Activated CD8-positive, alpha-beta T cell treated with anti-CD3 and anti-CD28 coated beads for 36 hours (primary cell): Measurements from ENCODE around the gene MICA. TPM values are rescaled to one million over a fixed set of nuclear protein-coding genes. Genes with fewer than 3 reads are reported as not detected.
"Not testable (repeated sequence)": the region's sequence is repeated elsewhere in the genome, so short reads cannot be mapped to it uniquely, and the experiment has no call there.

Experiments used
- ATAC-seq: fragments of 200-7000 bp; cut with Tn5 transposase; one replicate; pipeline ENCODE4 v1.10.0; 2021; ENCODE audit warnings: mild to moderate bottlenecking, moderate library complexity
- CTCF ChIA-PET: fragments of 350-600 bp; sonication (Branson Sonifier 250); formaldehyde crosslinking; loops from one replicate; lab custom pipeline; 2021; ENCODE audit warnings: antibody characterized with exemption; lab: Charles Lee
- POLR2A ChIA-PET: fragments of 350-600 bp; sonication (Branson Sonifier 250); formaldehyde crosslinking; loops from one replicate; lab custom pipeline; 2021; ENCODE audit warnings: antibody characterized with exemption; lab: Charles Lee
- DNase-seq: peaks from one replicate; pipeline ENCODE4 v3.0.0-alpha.2; 2020
- H3K27ac Mint-ChIP-seq: one replicate; pipeline ENCODE4 v1.8.0; 2021; ENCODE audit warnings: mild to moderate bottlenecking, mixed read lengths
- H3K27me3 Mint-ChIP-seq: one replicate; pipeline ENCODE4 v1.8.0; 2021; ENCODE audit warnings: mixed read lengths
- H3K36me3 Mint-ChIP-seq: one replicate; pipeline ENCODE4 v1.8.0; 2021; ENCODE audit warnings: low read depth, mixed read lengths
- H3K4me1 Mint-ChIP-seq: one replicate; pipeline ENCODE4 v1.8.0; 2021; ENCODE audit warnings: low read depth, mixed read lengths
- H3K4me3 Mint-ChIP-seq: one replicate; pipeline ENCODE4 v1.8.0; 2021; ENCODE audit warnings: mild to moderate bottlenecking, moderate library complexity, mixed read lengths
- H3K9me3 Mint-ChIP-seq: one replicate; pipeline ENCODE4 v1.8.0; 2021; ENCODE audit warnings: mixed read lengths
- intact Hi-C: fragments of 100-400 bp; cut with micrococcal nuclease; formaldehyde crosslinking; loops from one replicate; pipeline ENCODE4 v1.10.0; 2022
- total RNA-seq, 2 experiments: library from RNA; stranded (reverse); gene quantifications; one replicate each; pipeline ENCODE4 v1.2.3, GENCODE V29; 2021
- TF ChIP-seq, protein P1 (sequence below): fragments of 200-600 bp; IDR thresholded peaks from one replicate; pipeline ENCODE4 v1.8.0; 2022; ENCODE audit warnings: antibody characterized with exemption, mild to moderate bottlenecking

Gene MICA
- total RNA-seq, 2 experiments from 2014 or later, result 5.6 to 6.0 TPM

DNA sequence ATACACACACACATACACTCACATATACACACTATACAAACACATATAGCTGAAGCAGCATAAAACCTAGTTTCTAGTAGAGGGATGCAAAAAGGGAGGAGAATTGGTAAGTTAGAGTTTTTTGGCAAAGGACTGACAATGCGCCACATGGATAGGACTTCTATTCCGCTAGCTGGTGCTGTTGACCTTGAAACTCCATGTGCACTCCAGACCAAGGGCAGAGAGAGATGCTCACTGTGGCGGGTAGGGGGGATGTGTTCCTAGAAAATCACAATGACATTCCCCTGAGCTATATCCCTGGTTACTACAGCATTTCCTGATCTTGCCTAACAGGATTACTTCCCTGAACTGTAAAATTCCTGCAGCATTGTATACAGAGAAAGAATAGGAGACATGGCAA, 19.2 kb downstream of the MICA start:
- no peak for DNase-seq
- ChIA-PET CTCF (no interaction called here), POLR2A (no interaction called here)
- intact Hi-C loops, result no loop called here
- Mint-ChIP-seq H3K4me1 (peaks cover 1% of the 10 kb centered on the region), H3K9me3 (no peaks in the 10 kb centered on the region), H3K27me3 (no peaks in the 10 kb centered on the region), H3K36me3 (peaks cover 6% of the 10 kb centered on the region), H3K4me3 (no peak overlapping the region), H3K27ac (no peak overlapping the region)
- TF ChIP-seq, protein P1, sequence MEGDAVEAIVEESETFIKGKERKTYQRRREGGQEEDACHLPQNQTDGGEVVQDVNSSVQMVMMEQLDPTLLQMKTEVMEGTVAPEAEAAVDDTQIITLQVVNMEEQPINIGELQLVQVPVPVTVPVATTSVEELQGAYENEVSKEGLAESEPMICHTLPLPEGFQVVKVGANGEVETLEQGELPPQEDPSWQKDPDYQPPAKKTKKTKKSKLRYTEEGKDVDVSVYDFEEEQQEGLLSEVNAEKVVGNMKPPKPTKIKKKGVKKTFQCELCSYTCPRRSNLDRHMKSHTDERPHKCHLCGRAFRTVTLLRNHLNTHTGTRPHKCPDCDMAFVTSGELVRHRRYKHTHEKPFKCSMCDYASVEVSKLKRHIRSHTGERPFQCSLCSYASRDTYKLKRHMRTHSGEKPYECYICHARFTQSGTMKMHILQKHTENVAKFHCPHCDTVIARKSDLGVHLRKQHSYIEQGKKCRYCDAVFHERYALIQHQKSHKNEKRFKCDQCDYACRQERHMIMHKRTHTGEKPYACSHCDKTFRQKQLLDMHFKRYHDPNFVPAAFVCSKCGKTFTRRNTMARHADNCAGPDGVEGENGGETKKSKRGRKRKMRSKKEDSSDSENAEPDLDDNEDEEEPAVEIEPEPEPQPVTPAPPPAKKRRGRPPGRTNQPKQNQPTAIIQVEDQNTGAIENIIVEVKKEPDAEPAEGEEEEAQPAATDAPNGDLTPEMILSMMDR, result no peak
- ATAC-seq, result no peak

DNA sequence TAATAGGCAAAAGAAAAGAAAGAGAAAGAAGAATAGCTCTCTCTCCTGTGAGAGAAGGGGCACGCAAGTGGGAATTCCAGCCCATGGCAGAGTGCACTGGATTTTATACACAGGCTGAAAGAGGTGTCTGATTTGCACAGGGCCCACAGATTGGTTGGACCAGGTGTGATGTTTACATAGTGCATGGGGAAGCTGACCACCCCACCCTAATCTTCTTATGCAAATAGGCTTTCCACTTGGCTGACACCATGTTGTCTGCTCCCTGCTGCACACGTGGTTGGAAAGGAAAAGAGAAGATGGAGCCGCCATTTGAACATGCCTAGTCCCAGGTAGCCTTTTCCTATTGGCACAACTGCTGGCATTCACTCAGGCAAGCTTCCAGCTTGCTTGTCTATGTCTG, 20.2 kb downstream of the MICA start:
- TF ChIP-seq, protein P1, result no peak

DNA sequence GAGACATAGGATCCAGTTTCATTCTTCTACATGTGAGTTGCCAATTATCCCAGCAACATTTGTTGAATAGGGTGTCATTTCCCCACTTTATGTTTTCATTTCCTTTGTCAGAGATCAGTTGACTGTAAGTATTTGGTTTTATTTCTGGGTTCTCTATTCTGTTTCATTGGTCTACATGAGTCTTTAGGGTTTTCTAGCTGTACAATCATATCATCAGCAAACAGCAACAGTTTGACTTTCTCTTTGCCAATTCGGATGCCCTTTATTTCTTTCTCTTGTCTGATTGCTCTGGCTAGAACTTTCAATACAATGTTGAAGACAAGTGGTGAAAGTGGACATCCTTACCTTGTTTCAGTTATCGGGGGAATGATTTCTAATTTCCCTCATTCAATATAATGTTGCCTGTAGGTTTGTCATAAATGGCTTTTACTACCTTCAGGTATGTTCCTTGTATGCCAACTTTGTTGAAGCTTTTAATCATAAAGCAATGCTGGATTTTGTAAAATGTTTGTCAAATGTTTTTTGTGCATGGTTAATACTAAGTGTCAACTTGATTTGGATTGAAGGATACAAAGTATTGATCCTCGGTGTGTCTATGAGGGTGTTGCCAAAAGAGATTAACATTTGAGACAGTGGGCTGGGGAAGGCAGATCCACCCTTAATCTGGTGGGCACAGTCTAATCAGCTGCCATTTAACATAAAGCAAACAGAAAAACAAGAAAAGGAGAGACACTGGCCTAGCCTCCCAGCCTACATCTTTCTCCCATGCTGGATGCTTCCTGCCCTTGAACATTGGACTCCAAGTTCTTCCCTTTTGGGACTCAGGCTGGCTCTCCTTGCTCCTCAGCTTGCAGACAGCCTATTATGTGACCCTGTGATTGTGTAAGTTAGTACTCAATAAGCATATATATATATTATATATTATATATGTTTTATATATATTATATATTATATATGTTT, 23.3 kb downstream of the MICA start:
- no peaks in the 10 kb centered on the region for H3K27me3 Mint-ChIP-seq
- peaks cover 6% of the 10 kb centered on the region for H3K9me3 Mint-ChIP-seq
- TF ChIP-seq, protein P1, result no peak
- H3K4me3 Mint-ChIP-seq, result no peak overlapping the region
- ATAC-seq (no peak), DNase-seq (no peak)
- H3K4me1 Mint-ChIP-seq, result no peaks in the 10 kb centered on the region
- intact Hi-C loops, result no loop called here
- POLR2A ChIA-PET, result no interaction called here
- no peaks in the 10 kb centered on the region for H3K36me3 Mint-ChIP-seq
- CTCF ChIA-PET, result interaction anchor here (0.8 kb wide), 1 partner anchor 15 kb away, joined by 4 read pairs; no protein-coding TSS in a partner anchor
- H3K27ac Mint-ChIP-seq, result no peak overlapping the region

More for the DNA sequence above, 20.2 kb downstream of the MICA start:
- no peak for ATAC-seq
- Mint-ChIP-seq H3K9me3 (no peaks in the 10 kb centered on the region), H3K4me3 (no peak overlapping the region), H3K27me3 (no peaks in the 10 kb centered on the region), H3K27ac (no peak overlapping the region), H3K4me1 (peaks cover 1% of the 10 kb centered on the region), H3K36me3 (peaks cover 2% of the 10 kb centered on the region)
- DNase-seq, result no peak
- intact Hi-C loops, result no loop called here
- CTCF ChIA-PET, result no interaction called here
- POLR2A ChIA-PET, result interaction anchor here (0.7 kb wide), 1 partner anchor 136 kb away, joined by 3 read pairs; no protein-coding TSS in a partner anchor

DNA sequence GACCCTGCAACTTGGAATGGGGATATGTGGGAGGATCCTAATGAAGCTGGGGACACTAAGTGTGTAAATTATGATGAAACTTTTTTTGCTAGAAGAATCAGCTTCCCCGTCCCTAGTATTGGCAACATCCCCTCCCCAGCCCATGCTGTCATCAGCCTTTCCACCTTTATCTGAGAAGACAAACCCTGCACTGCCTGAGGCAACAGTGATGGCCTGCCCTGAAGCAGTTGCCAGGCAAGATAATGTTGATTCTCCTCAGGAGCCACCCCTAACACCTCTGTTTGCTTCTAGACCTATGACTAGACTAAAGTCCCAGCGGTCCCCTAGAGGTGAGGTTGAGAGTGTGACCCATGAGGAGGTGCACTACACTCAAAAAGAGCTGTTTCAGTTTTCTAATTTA, 27.1 kb downstream of the MICA start:
- CTCF ChIA-PET, result interaction anchor here (0.9 to 3.0 kb wide), 4 partner anchors 9 to 49 kb away, joined by 3 to 15 read pairs (median 8); no protein-coding TSS in a partner anchor

DNA sequence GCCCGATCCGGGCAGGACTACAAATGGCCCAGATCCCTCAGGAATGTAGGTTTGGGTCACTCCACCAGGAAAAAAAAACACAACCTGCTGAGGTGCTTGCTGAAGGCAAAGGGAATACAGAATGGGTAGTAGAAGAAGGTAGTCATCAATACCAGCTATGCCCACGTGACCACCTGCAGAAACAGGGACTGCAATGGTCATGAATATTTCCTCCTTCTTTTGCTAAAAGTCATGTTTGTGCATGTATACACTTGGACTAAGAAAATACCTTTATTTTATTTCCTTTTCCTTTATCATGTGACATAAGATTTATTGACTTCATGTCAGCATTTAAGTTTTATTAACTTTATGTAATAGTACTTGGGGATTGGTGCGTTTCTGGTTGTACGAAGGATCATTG, 31.7 kb downstream of the MICA start:
- peaks cover 19% of the 10 kb centered on the region for H3K27me3 Mint-ChIP-seq
- ATAC-seq, H3K4me3 Mint-ChIP-seq, H3K36me3 Mint-ChIP-seq, intact Hi-C loops, H3K27ac Mint-ChIP-seq, CTCF ChIA-PET, H3K4me1 Mint-ChIP-seq, DNase-seq: not testable (repeated sequence)
- POLR2A ChIA-PET, result interaction anchor here (0.7 kb wide), 1 partner anchor 152 kb away, joined by 5 read pairs; no protein-coding TSS in a partner anchor
- peaks cover 12% of the 10 kb centered on the region for H3K9me3 Mint-ChIP-seq

More for the DNA sequence above, 27.1 kb downstream of the MICA start:
- DNase-seq (no peak), ATAC-seq (no peak)
- Mint-ChIP-seq H3K36me3 (no peaks in the 10 kb centered on the region), H3K9me3 (peaks cover 6% of the 10 kb centered on the region), H3K4me3 (no peak overlapping the region), H3K27me3 (peaks cover 2% of the 10 kb centered on the region), H3K27ac (no peak overlapping the region), H3K4me1 (no peaks in the 10 kb centered on the region)
- POLR2A ChIA-PET, result interaction anchor here (0.9 to 1.3 kb wide), 2 partner anchors 16 to 30 kb away, joined by 3 to 4 read pairs; no protein-coding TSS in a partner anchor
- intact Hi-C loops, result no loop called here
- TF ChIP-seq, protein P1, result no peak
